Lower leg skin (tissue), 3 donors: ENCODE measurements around the gene DCAF4.

Source experiments
- CTCF ChIP-seq, 3 donors: fragments of 450-650 bp; IDR thresholded peaks; one replicate each; pipeline ENCODE4 v1.5.1; 2016; ENCODE audit warnings: antibody characterized with exemption in 3 of 3, mild to moderate bottlenecking in 3 of 3, moderate library complexity in 2 of 3
- POLR2A ChIP-seq, 2 donors: fragments of 450-650 bp; IDR thresholded peaks; one replicate each; pipeline ENCODE4 v1.6.1; 2016 to 2017; ENCODE audit warnings: antibody characterized with exemption in 2 of 2, mild to moderate bottlenecking in 1 of 2, moderate library complexity in 1 of 2

- TF ChIP-seq POLR2A (IDR thresholded peaks at IDR 0.05) = no peak
- no peak for TF ChIP-seq CTCF (IDR thresholded peaks at IDR 0.05)
These were observed 46.1 kb upstream of the DCAF4 start for GRCh38 chr14:72880164-72880563.
